ENCODE results near the gene RHOA. TPM values are rescaled to one million over a fixed set of nuclear protein-coding genes. Genes with fewer than 3 reads are reported as not detected.

The RHOA gene
- total RNA-seq, 1 donor from 2014 or later: 574 TPM

GRCh38 chr3:49310677-49311076 is 101.1 kb downstream of the RHOA start:
- no peak for DNase-seq (ENCODE audit: extremely low spot score, unreplicated experiment)
- peaks cover 13% of the 10 kb centered on the region for H3K4me1 Mint-ChIP-seq (ENCODE audit: unreplicated experiment)
- no peak for TF ChIP-seq CTCF (IDR thresholded peaks at IDR 0.05)
- H3K36me3 Mint-ChIP-seq (ENCODE audit: unreplicated experiment): peaks cover 31% of the 10 kb centered on the region
- no peaks in the 10 kb centered on the region for H3K27me3 Mint-ChIP-seq (ENCODE audit: unreplicated experiment)
- H3K4me3 Mint-ChIP-seq (ENCODE audit: unreplicated experiment): no peak overlapping the region
- no peak overlapping the region for H3K27ac Mint-ChIP-seq (ENCODE audit: unreplicated experiment)
- no peaks in the 10 kb centered on the region for H3K9me3 Mint-ChIP-seq (ENCODE audit: unreplicated experiment)

Other genes starting within 250 kb of the RHOA start
- 23.7 and 24.9 TPM in 2 replicates for gene CCDC71, start 245.6 kb downstream of the RHOA start, total RNA-seq
- 17.9 and 20.4 TPM in 2 replicates for gene KLHDC8B, start 240.4 kb downstream of the RHOA start, total RNA-seq
- 8.4 and 9.4 TPM in 2 replicates for gene C3orf62, start 134.7 kb downstream of the RHOA start, total RNA-seq
- gene USP4, start 71.9 kb downstream of the RHOA start, total RNA-seq: 42.9 and 44.3 TPM in 2 replicates
- 91.6 and 98.9 TPM in 2 replicates for gene GPX1, start 53.6 kb downstream of the RHOA start, total RNA-seq
- gene TCTA, start 447 bp upstream of the RHOA start, total RNA-seq: 34.7 and 36.4 TPM in 2 replicates
- gene AMT, start 10.5 kb upstream of the RHOA start, total RNA-seq: 8.0 and 9.4 TPM in 2 replicates
- 31.4 and 34.4 TPM in 2 replicates for gene NICN1, start 17.3 kb upstream of the RHOA start, total RNA-seq
- gene DAG1, start 58.3 kb upstream of the RHOA start, total RNA-seq: 136 and 143 TPM in 2 replicates
- gene BSN, start 142.5 kb upstream of the RHOA start, total RNA-seq: 0.64 and 0.81 TPM in 2 replicates

Measured in osteocyte (in vitro differentiated cells).